Islet of Langerhans (tissue), 1 donor: ENCODE data around the gene HNF4A.

ENCODE experiments used
- FAIRE-seq: peaks from one replicate; lab custom pipeline; 2011; peaks lifted over from hg19 to GRCh38; lab: Jason Lieb, UNC

Gene HNF4A

DNA sequence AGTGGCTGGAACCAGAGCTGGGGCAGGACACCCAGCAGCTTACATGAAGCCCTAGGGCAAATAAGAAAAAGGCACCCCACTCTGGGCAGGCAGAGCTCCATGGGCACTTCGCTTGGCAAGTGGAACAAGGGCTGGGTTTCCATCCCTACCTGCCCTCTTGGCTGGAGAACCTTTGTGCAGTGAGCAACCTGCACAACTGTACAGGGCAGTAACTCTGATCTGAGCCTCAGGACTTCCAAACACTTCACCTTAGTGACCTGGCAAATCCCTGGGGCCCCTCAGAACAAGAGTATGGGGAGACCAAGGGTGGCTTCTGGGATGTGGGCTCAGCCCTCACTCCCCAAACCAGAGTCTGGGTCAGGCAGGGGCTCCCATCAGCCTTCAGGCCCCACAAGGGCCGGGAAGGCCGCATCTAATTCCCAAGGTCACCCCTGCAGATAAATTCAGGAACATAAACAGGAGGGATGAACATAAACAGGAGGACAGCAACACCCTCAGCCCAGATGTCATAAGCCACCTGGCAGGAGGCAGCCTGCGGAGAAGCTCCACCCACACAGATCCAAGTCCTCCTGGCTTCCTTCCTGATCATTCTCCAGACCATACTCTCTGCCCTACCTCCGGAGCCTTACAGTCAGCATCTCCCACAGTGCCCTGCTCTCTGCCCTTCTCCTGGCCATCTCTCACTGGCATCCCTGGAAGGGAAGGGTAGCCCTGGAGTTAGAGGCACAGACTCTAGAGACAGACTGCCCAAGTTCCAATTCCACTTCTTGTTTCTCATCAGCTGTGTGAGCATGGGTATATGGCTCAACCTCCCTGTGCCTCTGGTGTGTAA lies 37.5 kb downstream of the HNF4A start:
- FAIRE-seq, result no peak

DNA sequence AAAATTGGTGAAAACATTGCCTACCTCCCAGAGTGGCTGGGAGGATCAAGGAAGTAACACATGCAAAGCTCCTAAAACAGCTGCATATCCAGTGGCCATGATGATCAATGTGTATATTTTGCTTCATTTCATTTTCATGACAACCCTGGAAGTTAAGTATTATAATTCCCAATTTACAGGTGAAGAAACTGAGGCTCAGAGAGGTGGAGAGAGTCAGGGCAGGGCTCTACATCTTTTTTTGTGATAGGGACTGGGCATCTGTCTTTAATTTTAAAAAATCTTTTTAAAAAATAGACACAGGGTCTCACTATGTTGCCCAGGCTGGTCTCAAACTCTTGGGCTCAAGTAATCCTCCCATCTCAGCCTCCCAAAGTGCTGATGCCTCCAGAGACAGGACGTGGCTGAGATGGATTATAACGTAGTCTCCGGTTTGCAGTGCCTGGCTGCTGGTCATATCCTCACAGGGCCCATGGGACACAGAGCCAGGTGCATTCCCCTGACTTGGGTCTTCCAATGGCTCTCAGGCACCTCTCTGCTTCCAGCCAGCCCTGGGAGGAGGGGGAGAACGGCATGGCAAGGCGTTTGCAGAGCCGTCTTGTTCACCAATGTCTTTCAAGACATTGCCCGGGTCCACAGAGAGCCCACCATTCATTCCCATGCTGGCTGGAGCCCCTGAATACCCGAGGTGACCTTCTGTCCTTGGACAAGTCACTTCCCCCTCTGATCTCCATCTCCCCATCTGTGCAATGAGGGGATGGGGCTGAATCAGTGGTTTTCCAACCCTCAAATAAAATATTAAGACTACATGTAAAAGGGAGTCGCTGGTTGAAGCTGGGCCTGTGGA lies 38.3 kb downstream of the HNF4A start:
- FAIRE-seq, result no peak

DNA sequence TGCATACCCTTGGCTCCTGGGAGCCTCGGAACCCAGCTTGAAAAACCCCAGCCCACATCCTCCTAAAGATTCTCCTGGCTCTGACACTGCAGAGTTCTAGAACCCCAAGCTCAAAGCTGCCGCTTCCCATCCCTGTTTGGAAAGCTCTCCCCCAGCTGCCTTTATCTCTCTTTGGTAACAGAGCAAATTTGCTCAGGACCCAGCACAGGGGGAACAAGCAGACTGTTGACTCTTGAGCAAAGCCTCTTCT lies 38.9 kb downstream of the HNF4A start:
- FAIRE-seq, result no peak

DNA sequence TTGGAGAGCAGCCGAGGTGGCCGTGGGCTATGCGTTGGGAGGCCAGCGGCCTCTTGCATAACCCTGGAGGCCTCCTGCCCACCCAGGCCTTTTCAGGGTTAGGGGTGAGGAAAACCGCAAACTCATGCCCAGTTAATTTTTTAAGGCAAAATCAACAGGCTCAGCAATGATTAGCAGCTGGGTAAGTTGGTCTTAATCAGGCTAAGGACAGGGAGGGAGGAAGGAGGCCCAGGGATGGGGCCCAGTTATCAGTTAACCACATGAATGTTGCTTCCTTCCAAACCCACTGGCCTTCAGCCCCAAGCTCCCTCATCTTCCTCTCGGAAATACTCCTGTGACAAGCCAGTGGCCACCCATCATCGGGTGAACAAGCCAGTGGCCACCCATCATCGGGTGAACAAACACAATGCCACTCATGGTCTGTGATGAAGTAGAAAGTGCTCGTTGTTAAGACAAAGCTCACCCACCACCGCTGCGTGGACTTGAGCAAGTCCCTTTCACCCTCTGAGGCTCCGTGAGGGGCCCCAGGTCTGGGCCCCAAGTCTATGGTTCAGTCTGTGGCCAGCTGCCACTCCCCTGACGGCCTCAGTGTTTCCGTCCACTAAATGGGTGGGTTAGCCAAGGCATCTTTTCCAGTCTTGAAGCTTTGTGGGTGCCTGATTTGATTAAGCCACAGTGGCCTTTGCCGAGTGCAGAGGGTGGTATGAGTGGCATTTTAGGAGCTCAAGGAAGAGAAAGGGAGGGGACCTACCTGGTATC lies 39.4 kb downstream of the HNF4A start:
- no peak for FAIRE-seq

DNA sequence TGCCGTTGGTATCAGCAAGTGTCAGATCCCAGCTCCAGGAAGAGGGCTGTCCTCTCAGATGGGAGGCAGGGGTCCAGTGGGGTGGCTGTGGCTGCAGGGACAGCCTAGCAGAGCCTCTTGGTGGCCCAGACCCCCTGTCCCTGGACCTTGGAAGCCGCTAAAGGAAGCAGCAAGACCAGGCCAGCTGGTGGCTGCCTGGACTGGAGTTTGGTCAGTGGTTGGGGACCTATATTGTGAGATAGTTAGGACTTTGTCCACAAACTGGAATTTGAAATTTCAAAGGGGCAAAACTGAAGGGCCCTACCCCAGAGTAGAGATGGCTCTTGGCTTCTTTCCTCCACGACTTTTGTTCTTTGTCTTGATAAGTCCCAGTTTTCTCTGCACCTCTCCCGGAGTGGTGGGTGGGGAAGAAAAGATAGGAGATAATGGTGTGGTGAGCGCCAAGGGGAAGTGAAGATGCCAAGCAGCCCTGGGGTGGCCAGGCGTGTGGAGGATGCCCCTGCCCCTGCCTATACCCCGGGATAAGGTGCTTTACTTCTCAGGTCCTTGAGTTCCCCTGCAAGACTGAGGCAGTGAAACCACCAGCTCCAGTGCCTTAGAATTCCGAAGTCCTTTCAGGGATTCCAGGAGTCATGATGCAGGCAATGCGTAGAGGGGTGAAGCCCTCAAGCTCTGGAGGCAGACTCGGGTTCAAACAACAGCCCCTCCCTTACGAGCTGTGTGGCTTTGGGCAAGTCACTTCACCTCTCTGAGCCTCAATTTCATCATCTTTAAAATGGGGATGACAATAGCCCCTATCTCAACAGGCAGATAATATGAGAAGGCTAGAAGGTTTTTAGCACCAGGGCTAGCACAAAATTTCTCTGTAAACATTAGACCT lies 40.2 kb downstream of the HNF4A start:
- FAIRE-seq, result no peak

DNA sequence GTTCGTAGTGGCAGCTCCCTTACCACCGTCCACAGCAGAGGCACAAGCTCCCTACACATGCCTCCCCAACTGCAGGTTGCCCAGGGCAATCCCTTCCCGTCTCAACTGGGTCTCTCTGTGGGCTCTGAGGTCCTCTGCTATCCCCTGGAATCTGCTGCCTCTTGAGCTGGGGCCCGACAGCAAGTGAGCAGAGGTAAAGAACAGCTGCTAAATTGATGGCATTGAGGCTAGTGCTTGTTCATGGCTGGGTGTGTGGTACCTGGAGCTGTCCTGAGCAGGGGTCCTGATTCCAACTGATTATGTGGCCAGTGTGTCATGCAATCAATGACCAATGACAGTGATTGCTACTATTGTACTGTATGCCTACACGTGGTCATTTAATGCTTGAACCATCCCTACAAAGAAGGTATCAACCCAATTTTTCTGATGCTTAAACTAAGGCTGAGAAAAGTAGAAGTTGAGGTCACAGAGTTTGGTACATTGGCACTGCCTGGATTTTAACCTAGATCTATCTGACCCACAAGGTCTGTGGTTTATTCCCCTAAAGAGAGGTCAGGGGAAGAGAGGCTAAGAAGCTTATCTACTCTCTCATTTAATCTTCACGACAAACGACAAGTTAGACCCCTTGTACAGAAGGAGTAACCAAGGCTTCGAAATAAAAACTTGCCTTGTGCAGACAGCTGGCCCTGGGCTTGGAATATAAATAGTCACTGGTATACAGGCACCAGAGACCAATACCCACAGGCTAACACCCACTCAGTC lies 41.1 kb downstream of the HNF4A start:
- FAIRE-seq, result no peak

DNA sequence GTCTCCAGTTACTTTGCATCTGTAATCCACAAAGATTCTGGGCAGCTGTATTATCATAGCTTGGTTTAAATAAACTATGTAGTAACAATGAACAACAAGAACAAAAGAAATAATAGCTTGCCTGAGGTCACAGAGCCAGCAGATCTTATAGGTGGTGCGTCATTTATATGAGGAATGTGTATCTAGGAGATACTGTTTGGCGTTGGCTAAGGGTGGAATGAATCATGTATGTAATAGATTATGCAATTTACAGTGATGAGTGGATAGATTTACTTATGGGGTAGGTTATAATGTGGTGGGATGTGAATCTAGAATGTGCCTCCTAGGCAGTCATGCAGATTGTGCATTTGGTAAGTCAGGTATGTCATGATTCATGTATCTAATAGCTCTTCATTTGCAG lies 42.8 kb downstream of the HNF4A start:
- no peak for FAIRE-seq

DNA sequence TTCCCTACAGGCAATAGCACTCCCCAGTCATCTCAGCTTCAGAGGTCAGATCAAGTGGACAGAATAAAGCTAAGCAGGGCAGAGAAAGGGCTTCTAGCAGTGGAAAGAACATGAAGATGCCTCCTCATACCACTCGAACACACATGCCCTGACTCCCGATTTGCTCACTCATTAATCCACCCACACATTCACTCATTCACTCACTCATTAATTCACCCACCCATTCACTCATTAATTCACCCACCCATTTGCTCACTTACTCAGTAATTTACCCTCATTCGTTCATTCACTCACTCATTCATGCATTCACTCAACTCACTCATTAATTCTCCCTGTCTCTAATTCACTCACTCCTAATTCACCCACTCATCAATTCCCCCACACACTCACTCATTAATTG lies 43.9 kb downstream of the HNF4A start:
- no peak for FAIRE-seq

DNA sequence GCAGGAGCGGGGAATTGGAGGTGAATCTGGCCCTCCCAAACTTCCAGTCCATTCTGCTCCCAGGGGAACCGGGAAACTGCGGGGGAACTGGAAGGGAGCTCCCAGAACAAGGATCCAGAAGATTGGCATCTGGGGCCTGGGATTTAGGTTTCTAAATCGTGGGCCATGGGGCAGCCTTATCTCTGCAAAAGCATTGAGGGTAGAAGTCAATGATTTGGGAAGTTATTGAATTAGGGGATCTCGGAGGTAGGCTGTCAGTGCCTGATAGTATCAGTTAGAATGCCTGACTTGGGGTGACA lies 45.1 kb downstream of the HNF4A start:
- no peak for FAIRE-seq

DNA sequence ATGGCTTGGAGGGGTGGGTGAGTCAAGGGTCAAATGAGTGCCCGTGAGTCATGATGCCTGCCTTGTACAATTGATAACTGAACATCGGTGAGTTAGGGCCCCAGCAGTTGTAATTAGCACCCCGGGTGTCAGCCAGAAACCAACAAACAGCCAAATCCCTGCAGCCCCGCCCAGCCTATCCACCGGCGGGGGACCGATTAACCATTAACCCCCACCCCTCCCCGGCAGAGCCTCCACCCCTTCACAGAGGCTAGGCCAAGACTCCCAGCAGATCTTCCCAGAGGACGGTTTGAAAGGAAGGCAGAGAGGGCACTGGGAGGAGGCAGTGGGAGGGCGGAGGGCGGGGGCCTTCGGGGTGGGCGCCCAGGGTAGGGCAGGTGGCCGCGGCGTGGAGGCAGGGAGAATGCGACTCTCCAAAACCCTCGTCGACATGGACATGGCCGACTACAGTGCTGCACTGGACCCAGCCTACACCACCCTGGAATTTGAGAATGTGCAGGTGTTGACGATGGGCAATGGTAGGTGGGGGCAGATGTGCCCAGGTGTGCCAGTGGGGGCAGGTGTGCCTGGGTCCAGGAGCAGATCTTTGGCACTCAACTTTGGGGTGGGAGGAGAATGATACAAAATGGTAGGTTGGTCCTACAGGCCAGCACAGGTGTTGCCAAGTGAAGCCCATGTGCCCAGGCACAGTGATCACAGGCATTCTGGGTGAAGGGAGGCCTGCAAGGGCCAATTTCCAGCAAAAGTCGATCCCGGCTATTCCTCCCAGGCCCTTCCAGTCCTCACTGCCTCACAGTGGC lies 45.7 kb downstream of the HNF4A start:
- no peak for FAIRE-seq

DNA sequence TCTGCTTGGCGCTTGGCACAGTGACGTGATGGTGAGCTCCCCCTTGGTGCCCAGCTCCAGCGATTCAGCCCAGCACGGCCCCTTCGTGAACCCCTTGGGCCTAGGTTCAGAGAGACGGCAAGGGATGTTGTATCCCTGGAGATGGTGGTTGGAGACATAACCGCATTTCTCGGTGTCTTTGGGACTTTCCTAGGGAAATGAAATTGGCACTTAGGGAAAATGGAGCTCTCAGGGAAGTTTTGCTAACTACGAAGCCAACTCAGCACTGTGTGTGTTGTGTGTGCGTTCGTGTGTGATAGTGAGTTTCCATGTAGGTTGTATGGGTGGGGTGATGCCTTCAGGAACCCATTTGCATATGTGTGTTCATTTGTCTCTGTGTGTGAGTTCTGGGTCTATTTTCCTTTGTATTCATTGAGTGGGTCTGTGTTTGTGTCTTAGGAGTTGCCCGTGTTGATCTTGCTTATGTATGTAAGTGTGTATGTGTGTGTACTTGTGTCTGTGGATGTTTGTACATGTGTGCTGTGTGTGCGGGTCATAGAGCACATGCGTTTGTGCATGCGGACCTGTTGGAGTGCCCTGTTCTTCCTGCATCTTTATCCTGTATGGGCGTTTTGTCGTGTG lies 46.4 kb downstream of the HNF4A start:
- no peak for FAIRE-seq

DNA sequence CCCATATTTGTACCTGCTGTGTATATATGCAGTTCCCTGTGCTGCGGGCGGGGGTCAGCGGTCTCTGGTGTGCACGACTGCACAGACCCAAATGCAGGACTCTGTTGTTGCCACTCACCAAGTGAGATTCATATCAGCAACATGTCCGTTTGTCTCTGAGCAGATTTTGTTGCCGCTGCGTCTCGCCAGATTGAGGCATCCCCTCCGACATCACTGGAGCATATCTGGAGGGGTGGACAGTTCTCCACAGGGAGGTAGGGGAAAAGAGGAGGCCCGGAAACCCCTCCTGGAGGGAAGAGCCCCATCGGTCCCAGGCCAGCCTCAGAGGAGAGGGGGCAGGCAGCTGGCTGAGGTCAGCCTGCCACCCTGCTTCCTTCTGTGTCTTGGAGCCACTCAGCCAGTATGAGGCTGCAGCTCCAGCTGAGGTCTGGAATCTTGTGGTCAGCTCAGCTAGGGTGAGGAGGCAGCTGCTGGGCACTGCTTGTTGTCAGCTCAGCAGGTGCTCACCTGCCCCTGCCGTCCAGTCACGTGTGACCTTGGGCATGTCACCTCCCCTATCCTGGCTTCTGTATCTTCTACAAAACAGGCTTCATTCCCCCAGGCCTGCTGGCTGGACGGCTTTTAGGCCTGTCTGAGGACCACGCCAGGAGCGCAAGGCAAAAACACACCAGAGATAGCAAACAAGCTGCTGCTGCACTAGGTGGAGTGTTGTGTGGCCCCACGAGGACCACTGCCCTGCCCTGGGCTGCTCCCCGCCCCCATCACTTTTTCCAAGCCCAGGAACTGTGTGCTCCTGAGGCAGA lies 47.1 kb downstream of the HNF4A start:
- no peak for FAIRE-seq

DNA sequence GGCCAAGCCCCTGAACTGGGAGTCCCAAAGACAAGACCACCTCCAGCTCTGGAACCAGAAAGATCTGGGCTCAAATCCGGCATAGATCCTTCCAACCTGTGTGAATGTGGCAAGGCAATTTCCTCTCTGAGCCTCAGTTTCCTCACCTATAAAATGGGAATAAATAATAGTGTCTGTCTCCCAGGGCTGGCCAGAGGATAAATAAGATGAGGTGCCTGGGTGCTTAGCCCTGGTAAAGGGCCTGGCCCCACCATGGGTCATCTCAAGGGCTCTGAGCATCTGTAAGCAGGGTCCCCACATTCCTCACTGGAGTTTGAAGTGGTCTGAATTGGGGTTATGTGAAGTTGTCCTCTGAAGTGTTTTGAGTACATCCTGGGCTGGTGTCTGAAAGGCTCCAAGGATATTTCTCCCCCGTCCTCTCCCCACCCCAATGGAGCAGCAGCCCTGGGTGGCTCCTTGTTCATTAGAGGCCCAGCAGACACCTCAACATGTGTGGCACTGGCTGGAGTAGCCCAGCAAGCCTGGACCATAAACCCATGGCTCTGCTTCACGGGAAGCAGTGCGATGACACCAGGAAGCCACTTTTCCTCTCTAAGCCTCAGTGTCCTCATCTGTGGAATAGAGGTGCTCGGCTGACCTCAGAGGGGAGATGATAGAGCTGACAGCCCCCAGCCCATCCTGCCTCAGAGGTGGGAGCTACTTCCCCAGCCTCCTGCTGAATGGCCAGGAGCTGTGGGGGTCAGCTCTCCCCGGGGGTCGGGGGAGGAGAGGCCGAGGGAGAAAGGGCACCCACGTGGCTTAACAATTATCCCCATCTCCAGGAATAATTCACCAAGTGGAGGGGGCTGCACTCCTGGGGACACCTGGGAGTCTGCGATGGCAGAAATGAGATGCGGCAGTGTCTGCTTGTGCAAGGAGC lies 48.0 kb downstream of the HNF4A start:
- no peak for FAIRE-seq

DNA sequence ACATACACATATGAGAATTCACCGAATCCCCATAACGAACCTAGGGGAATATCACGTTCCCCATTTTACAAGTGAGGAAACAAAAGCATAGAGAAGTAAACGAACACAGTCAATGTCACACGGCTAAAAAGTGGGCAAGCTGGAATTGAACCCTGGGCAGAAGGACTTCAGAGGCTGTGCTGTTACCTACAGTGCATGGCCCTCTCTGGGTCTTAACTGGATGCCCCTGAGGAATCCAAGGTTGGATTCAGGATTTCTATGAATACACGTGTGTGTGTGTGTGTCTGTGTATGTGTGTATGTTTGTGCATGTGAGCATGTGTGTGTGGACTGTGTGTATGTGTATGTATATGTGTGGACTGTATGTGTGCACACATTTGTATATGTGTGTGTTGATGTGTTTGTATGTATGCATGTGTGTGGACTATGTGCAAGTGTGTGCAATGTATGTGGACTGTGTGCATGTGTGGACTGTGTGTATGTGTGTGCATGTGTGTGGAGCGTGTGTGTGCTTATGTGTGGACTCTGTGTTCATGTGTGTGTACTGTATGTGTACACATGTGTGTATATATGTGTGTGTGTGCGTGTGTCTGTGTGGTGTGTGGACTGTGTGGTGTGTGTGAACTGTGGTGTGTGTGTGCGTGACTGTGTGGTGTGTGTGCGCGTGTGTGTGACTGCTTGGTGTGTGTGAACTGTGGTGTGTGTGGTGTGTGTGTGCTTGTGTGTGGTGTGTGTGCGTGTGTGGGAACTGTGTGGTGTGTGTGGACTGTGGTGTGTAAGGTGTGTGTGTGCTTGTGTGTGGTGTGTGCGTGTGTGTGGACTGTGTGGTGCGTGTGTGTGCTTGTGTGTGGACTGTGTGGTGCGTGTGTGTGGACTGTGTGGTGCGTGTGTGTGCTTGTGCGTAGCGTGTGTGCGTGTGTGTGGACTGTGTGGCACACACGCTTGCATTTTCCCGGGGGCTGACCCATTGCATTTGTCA lies 49.0 kb downstream of the HNF4A start:
- no peak for FAIRE-seq

DNA sequence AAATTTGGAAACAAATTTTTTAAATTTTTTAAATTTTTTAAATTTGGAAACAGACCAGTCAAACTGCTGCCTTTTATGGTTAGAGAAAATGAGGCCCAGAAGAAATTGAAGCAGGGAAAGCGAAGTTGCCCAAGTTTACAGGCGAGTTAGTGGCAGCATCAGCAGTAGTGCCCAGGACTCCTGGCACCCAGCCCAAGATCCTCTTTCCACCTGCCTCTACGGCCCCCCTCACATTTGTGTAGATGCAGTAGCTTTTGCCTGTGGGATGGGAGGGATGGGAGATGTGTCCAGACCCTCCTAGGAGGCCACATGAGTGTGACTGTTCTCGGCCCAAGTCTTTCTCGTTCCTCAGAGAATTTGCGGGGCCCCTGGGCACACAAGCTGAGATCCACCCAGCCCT lies 49.8 kb downstream of the HNF4A start:
- FAIRE-seq, result no peak

DNA sequence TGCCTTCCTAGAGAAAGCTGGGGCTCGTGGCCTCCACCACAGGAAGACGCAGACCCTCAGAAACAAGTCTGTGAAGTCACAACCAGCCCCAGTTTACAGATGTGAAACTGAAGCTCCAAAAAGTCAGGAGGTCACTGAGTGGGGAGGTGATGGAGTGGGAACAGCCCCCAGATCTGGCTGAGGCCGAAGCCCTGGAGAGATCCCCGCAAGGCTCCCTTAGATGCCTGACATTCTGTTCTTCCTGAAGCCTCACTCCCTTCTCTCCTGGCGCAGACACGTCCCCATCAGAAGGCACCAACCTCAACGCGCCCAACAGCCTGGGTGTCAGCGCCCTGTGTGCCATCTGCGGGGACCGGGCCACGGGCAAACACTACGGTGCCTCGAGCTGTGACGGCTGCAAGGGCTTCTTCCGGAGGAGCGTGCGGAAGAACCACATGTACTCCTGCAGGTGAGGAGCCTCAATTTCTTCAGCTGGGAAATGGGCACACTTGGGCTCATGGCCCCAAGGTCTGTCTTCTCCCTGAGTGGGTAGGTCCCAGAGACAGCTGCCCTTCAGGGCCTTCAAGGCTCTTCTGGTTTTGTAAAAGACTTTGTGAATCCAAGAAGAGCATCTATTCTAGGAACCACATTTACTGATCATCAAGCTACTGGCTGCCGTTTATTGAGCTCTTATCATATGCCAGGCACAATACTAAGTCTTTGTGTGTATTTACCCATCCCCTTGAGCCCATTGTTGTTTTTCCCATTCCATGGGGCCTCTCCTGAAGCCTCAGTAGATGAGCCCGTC lies 50.5 kb downstream of the HNF4A start:
- no peak for FAIRE-seq
